ENCODE results near the gene SBK1.
"Not testable (repeated sequence)": the region's sequence is repeated elsewhere in the genome, so short reads cannot be mapped to it uniquely, and the experiment has no call there.

GRCh38 chr16:28336940-28337710 is 44.8 kb downstream of the SBK1 start:
- not testable (repeated sequence) for TF ChIP-seq CTCF (IDR thresholded peaks at IDR 0.05; ENCODE audit: insufficient read depth, low read depth, low read length); EZH2 (IDR thresholded peaks at IDR 0.05; ENCODE audit: insufficient read depth, low read length)
